ENCODE data around the gene SZT2. TPM values are rescaled to one million over a fixed set of nuclear protein-coding genes. Genes with fewer than 3 reads are reported as not detected.

The SZT2 gene
- total RNA-seq, 1 experiment from 2014 or later = 22.2 TPM

- intact Hi-C loops (cut with micrococcal nuclease) = no loop called here
- no peaks in the 10 kb centered on the region for H4K20me1 ChIP-seq (ENCODE audit: low read length)
- peak overlapping the region; percentile 90 for H3K27ac ChIP-seq (ENCODE audit: low read length)
- TF ChIP-seq CTCF (conservative IDR thresholded peaks at IDR 0.05; ENCODE audit: low read depth, low read length) = no peak
- no peak for TF ChIP-seq EZH2 (IDR thresholded peaks at IDR 0.05; ENCODE audit: low read length, unreplicated experiment)
- no peak for TF ChIP-seq EZH2phosphoT487 (IDR thresholded peaks at IDR 0.05; ENCODE audit: borderline replicate concordance, low read length)
- peaks cover 28% of the 10 kb centered on the region for H3K79me2 ChIP-seq (ENCODE audit: low read length)
- peak overlapping the region; percentile 25 for H3K4me3 ChIP-seq (ENCODE audit: low read length)
- CTCF ChIA-PET = no interaction called here
- peak overlapping the region; percentile 67 for H3K4me2 ChIP-seq (ENCODE audit: low read length)
- DNase-seq (peak; percentile 60), ATAC-seq (no peak)
- H3K4me1 ChIP-seq (ENCODE audit: insufficient read depth, low read length) = peaks cover 47% of the 10 kb centered on the region
- no TSS peak for BruUV-seq (replicated peaks)
- no peaks in the 10 kb centered on the region for H3K9me3 ChIP-seq (ENCODE audit: low read length)
- H3K9ac ChIP-seq (ENCODE audit: low read length) = 0 out of 2 replicates have a peak overlapping the region, but pooled peaks have one; percentile 18
- H3K9me2 ChIP-seq (replicated peaks; ENCODE audit: low read length) = no peaks in the 10 kb centered on the region
- peaks cover 19% of the 10 kb centered on the region for H3F3A ChIP-seq (ENCODE audit: low read length, unreplicated experiment)
- H3K27me3 ChIP-seq (ENCODE audit: low read length) = no peaks in the 10 kb centered on the region
- H3K36me3 ChIP-seq (ENCODE audit: low read depth, low read length) = no peaks in the 10 kb centered on the region
- no peak overlapping the region for H2AFZ ChIP-seq (ENCODE audit: low read length)
- POLR2A ChIA-PET (ENCODE audit: unreplicated experiment) = interaction anchor here (0.7 kb wide), 1 partner anchor 82 kb away, joined by 8 read pairs; no protein-coding TSS in a partner anchor
These were observed 17.5 kb upstream of the SZT2 start for GRCh38 chr1:43372172-43372571.

- Histone ChIP-seq H3K27ac (ENCODE audit: low read length) (peak overlapping the region; percentile 90), H3K36me3 (ENCODE audit: low read depth, low read length) (no peaks in the 10 kb centered on the region), H2AFZ (ENCODE audit: low read length) (0 out of 2 replicates have a peak overlapping the region, but pooled peaks have one; percentile 29), H3K9me3 (ENCODE audit: low read length) (no peaks in the 10 kb centered on the region), H3K9ac (ENCODE audit: low read length) (peak overlapping the region; percentile 19; the same call in 1 of the 2 replicates), H4K20me1 (ENCODE audit: low read length) (no peaks in the 10 kb centered on the region), H3K4me2 (ENCODE audit: low read length) (peak overlapping the region; percentile 67), H3F3A (ENCODE audit: low read length, unreplicated experiment) (peaks cover 19% of the 10 kb centered on the region), H3K4me3 (ENCODE audit: low read length) (peak overlapping the region; percentile 25; the same call in 1 of the 2 replicates), H3K27me3 (ENCODE audit: low read length) (no peaks in the 10 kb centered on the region), H3K9me2 (replicated peaks; ENCODE audit: low read length) (no peaks in the 10 kb centered on the region), H3K4me1 (ENCODE audit: insufficient read depth, low read length) (peaks cover 47% of the 10 kb centered on the region), H3K79me2 (ENCODE audit: low read length) (peaks cover 21% of the 10 kb centered on the region)
- ChIA-PET CTCF (no interaction called here), POLR2A (ENCODE audit: unreplicated experiment) (interaction anchor here (0.6 kb wide), 1 partner anchor 63 kb away, joined by 3 read pairs; no protein-coding TSS in a partner anchor)
- ATAC-seq (peak; percentile 75), DNase-seq (peak; percentile 93)
- BruUV-seq (replicated peaks) = no TSS peak
- intact Hi-C loops (cut with micrococcal nuclease) = no loop called here
- TF ChIP-seq EZH2phosphoT487 (IDR thresholded peaks at IDR 0.05; ENCODE audit: borderline replicate concordance, low read length) (no peak), EZH2 (IDR thresholded peaks at IDR 0.05; ENCODE audit: low read length, unreplicated experiment) (no peak), CTCF (conservative IDR thresholded peaks at IDR 0.05; ENCODE audit: low read depth, low read length) (no peak)
These were observed 16.4 kb upstream of the SZT2 start for GRCh38 chr1:43373066-43373940.

Data from PC-3 (cell line).